HG03565 (cell line): Measurements from ENCODE around the gene CFAP299.

Experiments used
- ATAC-seq: cut with Tn5 transposase; IDR thresholded peaks from one replicate; pipeline ENCODE4 v1.9.1; 2021; ENCODE audit warnings: mild to moderate bottlenecking, moderate library complexity; ENCODE audit not compliant: unreplicated experiment

CFAP299 gene

DNA sequence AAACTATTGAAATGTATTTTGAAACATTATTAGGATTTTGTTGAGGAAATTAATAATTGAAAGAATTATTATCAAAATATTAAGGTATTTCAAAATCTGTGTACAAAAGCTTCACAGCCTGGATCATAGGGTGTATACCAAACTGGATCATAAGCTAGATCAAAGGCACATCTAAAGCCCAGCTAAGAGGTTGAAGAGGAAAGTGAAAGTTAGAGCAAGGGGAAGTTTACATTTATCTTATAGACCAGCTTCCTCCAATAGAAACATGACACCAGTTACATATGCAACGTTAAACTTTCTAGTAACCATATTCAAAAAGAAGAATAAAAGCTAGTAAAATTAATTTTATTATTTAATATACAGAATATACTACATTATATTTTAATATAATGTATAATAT is 467.8 kb downstream of the CFAP299 start:
- ATAC-seq: no peak

GRCh38 chr4:80806472-80806871 is 470.9 kb downstream of the CFAP299 start:
- no peak for ATAC-seq

- ATAC-seq: no peak
These were observed 473.7 kb downstream of the CFAP299 start for GRCh38 chr4:80809039-80809729.

DNA sequence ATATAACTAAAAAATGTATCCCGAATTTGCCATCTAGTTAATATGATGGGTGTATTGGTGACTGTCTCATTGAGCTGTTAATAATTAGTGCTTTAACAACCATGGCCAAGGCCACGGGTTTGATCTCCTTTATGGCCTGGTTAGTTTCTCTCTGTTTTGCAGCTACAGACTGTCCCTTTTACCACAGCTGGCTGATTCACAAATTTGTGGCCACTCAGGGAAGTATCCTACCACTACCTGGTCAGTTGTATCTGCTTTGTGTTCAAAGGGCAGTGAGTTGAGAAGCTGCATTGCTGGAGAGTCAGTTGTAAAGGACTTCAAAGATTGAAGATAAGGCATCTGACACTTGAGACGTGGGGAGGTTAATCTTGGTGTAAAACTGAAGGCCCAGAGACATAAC is 475.9 kb downstream of the CFAP299 start:
- no peak for ATAC-seq

DNA sequence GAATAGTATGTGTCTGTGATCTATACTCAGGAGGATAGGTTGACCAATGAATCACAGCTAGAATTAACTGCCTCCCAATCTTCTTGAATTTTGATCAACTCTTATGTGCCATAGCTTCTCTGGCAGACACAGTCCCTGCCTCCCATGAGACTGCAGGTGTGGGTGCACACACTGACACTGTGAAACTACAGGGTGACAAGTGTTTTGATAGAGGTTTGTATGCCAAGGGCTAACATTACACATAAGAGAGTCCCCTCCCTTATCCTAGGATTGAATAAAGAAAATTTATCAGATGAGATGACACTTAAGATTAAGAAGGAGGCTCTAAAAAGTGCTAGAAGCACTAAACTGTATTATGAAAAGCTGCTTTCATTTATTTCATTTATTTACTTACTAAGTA is 476.6 kb downstream of the CFAP299 start:
- no peak for ATAC-seq

DNA sequence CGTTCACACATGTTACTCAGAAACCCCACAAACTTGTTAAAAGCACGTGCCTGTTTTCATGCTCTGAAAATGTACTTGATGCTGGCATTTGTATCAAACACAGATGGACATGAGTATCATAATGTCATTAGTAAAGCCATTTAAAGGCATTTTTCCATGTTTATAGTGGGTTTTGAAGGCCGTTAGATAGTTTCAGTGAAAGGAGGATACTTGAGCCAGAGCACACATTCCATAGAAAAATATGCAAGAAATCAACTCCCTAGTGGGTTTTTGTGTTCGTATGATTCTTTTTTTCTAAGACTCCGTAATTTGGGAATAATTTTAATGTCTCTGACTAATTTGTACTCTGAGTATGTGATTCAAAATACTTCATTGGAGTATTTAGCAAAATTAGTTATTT is 478.7 kb downstream of the CFAP299 start:
- ATAC-seq: no peak

DNA sequence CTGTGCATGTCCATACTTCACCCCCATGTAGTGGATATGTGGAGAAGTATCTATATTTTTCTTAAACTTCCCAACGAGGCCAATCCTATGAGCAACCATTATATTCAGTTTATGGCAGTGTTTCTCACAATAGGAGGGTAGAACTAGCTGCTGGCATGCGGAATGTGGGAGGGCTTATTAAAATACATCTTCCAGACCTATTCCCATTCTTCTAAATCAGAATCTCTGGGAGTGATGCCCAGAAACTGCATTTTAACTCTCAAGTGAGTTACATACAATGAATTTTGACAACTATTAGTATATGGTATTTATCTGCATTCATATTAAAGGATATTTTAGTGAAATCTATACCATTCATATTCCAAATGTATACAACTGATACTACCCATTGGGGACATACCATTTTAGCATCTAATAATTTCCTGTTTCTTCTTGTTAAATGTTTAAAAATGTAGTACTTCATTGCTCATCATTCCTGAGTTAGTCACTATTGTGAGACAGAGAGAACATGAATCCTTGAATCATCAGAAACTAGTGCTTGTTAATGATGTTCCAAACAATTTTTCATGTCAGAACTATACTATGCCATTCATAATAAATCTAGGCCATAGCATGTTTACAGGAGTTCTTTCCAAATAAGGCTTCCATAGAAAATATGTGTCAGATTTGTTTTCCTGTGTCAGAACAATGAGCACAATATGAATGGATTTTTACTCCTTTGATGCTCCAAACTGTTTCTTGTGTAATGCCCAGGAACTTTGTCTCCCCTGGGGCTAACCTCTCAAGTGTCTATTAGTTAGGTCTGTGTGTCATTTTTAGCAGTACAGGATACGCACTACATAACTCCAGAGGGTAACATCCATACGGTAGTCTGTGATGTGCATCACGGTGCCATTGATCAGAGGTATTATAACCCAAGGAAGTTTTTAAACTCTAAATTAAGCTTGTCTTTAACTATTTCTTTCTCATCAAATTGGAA is 496.1 kb downstream of the CFAP299 start:
- ATAC-seq: no peak

DNA sequence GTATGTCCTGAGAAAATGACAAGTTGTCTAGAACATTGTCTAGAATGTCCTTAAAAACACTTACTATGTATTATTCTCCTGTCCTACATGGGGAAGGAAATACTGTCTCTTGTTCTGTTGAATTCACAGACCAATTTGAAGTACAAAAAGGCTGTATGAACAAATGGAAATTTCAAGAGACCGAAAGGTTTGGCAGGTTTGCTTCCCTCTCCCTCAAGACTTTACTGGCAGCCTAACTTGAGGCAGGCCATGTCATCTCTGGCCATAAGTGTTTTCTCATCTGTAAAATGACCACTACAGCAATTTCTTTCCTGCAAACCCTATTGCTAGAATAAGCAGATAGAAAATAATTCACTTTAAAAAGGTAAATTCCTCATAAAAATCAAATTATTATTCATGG is 503.8 kb downstream of the CFAP299 start:
- ATAC-seq: no peak

DNA sequence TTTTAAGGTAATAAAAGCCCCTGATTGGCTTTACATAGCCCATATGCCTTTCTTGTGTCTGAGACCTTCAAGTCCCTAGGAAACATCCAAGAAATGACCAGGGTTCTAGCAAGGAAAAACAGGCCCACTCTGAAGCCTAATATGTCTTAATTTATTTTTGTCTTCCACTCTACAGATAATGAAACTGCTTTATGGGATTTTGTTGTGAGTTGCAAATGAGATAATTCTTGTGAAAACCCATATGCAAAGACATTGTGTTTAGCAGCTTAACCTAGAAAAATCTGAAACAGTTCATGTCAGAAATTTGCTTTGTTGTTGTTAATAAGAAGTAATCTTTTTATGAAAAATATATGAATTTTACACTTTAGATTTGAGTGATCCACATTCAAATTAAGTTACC is 504.3 kb downstream of the CFAP299 start:
- ATAC-seq: no peak

- ATAC-seq: no peak
These were observed 504.9 kb downstream of the CFAP299 start for GRCh38 chr4:80840396-80840795.

DNA sequence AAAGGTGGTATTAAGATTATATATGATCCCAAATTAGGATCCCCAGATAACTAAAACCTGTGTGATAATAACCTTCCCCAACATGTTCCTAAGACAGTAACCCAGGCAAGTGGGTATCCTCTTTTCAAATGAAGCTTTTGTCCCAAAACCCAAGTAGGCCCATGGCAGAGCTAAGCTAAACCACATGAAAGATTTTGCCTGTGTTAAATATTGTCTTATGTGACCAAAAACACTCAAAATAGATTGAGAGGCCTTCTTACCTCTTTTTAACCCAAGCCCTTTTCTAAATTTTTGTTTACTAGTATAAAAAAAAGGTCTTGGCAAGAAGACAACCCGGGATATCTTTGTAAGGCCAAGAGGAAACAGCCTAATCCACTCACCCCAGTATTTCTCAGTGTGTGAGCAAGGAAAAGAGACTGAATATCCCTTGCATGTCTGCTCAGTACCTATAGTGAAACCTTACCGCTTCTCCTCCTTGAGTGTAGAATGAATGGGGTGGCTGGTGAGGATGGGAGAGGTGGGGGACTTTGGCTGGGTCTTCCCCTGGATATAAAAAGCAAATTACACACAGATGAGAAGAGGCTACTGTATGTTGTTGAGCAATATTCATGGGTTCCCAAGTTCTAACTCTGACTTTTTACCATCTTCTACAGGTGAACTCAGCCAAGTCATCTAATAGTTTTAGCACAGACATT is 506.2 kb downstream of the CFAP299 start:
- no peak for ATAC-seq

- ATAC-seq: no peak
These were observed 510.7 kb downstream of the CFAP299 start for GRCh38 chr4:80846210-80846609.

DNA sequence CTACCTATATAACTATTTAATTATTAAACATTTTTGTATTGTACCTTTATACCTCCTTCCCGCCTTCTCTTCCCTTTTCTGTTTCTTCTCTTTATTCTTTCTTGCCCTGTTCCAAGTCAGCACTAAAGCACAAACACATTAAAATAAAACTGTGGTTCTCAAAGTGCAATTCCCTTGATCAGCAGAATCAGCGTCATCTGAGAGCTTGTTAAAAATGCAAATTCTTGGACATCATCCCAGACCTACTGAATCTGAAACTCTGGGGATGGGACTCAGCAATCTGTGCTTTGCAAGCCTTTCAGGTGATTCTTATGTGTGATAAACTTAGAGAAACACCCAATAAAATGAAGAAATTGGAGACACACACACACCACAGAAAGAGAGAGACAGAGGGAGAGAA is 516.5 kb downstream of the CFAP299 start:
- no peak for ATAC-seq

GRCh38 chr4:80873571-80873970 is 538.0 kb downstream of the CFAP299 start:
- ATAC-seq: no peak

DNA sequence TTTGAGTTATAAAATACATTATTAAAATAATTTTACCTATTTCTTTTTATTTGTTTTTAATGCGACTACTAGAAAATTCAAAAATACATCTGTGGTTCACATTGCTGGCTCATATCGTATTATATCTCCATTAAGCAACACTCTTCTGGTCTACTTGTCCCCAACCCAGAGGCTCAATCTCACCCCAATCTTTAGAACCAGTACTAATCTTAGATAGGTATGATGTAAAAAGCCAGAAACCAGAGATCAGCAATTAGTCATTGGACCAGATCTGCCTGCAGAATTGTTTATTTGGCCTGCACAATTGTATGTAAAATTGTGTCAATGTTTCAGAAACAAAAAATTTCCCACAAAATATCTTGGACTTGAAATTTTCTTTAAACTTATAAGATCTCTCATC is 539.4 kb downstream of the CFAP299 start:
- no peak for ATAC-seq

- peak; percentile 90 for ATAC-seq
These were observed 540.1 kb downstream of the CFAP299 start for GRCh38 chr4:80875642-80876041.

- ATAC-seq: peak; percentile 60
These were observed 541.3 kb downstream of the CFAP299 start for GRCh38 chr4:80876810-80877209.

- no peak for ATAC-seq
These were observed 542.7 kb downstream of the CFAP299 start for GRCh38 chr4:80878218-80878617.

- ATAC-seq: peak; percentile 79
These were observed 562.2 kb downstream of the CFAP299 start for GRCh38 chr4:80897537-80898303.

DNA sequence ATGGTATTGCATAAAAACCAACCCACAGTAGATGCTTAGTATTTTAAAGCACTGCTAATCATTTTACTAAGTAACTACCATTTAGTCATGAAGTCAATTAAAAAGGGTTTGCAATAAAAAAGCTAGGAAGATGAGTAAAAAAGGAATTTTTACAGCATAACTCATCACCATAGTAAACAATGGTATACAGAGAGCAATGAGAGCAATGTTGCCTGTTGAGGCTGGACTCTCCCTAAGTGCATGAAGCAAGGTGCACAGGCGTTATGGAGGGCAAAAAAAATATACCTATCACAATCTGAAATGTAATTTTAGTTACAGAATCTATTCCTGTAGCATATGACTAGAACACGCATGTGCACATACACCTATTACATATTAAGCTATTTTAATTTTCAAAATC is 565.4 kb downstream of the CFAP299 start:
- no peak for ATAC-seq

- ATAC-seq: no peak
These were observed 567.5 kb downstream of the CFAP299 start for GRCh38 chr4:80903020-80903419.
